GM18867 (cell line): ENCODE measurements around the gene CDYL2.
"Not testable (repeated sequence)": the region's sequence is repeated elsewhere in the genome, so short reads cannot be mapped to it uniquely, and the experiment has no call there.

ENCODE experiments used
- ATAC-seq: cut with Tn5 transposase; IDR thresholded peaks from one replicate; pipeline ENCODE4 v1.9.1; 2021; ENCODE audit warnings: mild to moderate bottlenecking, moderate library complexity; ENCODE audit not compliant: unreplicated experiment

Gene CDYL2

GRCh38 chr16:80751167-80751566, 53.2 kb downstream of the CDYL2 start:
- no peak for ATAC-seq

- no peak for ATAC-seq
These were observed 58.2 kb downstream of the CDYL2 start for GRCh38 chr16:80746231-80746630.

GRCh38 chr16:80744856-80745255, 59.5 kb downstream of the CDYL2 start:
- no peak for ATAC-seq

- no peak for ATAC-seq
These were observed 60.6 kb downstream of the CDYL2 start for GRCh38 chr16:80743772-80744171.

GRCh38 chr16:80743273-80743672, 61.1 kb downstream of the CDYL2 start:
- ATAC-seq = no peak

- ATAC-seq = no peak
These were observed 62.1 kb downstream of the CDYL2 start for GRCh38 chr16:80742331-80742730.

- no peak for ATAC-seq
These were observed 62.7 kb downstream of the CDYL2 start for GRCh38 chr16:80741724-80742123.

- ATAC-seq = no peak
These were observed 64.9 kb downstream of the CDYL2 start for GRCh38 chr16:80739523-80739922.

- ATAC-seq = no peak
These were observed 65.9 kb downstream of the CDYL2 start for GRCh38 chr16:80738521-80738920.

GRCh38 chr16:80735846-80736245, 68.6 kb downstream of the CDYL2 start:
- no peak for ATAC-seq

- ATAC-seq = no peak
These were observed 71.0 kb downstream of the CDYL2 start for GRCh38 chr16:80733407-80733806.

- ATAC-seq = no peak
These were observed 72.5 kb downstream of the CDYL2 start for GRCh38 chr16:80731915-80732314.

- ATAC-seq = not testable (repeated sequence)
These were observed 77.2 kb downstream of the CDYL2 start for GRCh38 chr16:80727066-80727763.

- ATAC-seq = no peak
These were observed 78.7 kb downstream of the CDYL2 start for GRCh38 chr16:80725566-80726162.

GRCh38 chr16:80723981-80724380, 80.4 kb downstream of the CDYL2 start:
- ATAC-seq = no peak

- ATAC-seq = no peak
These were observed 81.3 kb downstream of the CDYL2 start for GRCh38 chr16:80723091-80723490.

GRCh38 chr16:80720804-80721371, 83.5 kb downstream of the CDYL2 start:
- no peak for ATAC-seq

- ATAC-seq = no peak
These were observed 84.8 kb downstream of the CDYL2 start for GRCh38 chr16:80719573-80719972.

GRCh38 chr16:80718480-80719220, 85.7 kb downstream of the CDYL2 start:
- no peak for ATAC-seq

GRCh38 chr16:80717611-80718010, 86.8 kb downstream of the CDYL2 start:
- ATAC-seq = no peak

- ATAC-seq = no peak
These were observed 87.7 kb downstream of the CDYL2 start for GRCh38 chr16:80716564-80717139.
